WTC11 (cell line): ENCODE measurements around the gene PTPN13.

Experiments
- CBFB ChIP-seq: sonication (generic); formaldehyde crosslinking; IDR thresholded peaks from 2 replicates; pipeline ENCODE4 v1.8.1; 2022; ENCODE audit warnings: mild to moderate bottlenecking, low read depth, missing genetic modification reagents
- NFATC4 ChIP-seq: fragments of 250-450 bp; sonication (Bioruptor Pico); IDR thresholded peaks from 2 replicates; pipeline ENCODE4 v1.9.0; 2021; ENCODE audit warnings: mild to moderate bottlenecking
- NR3C1 ChIP-seq: sonication (generic); formaldehyde crosslinking; conservative IDR thresholded peaks from 2 replicates; pipeline ENCODE4 v1.8.1; 2023; ENCODE audit warnings: low read depth, mild to moderate bottlenecking, missing genetic modification reagents
- SP1 ChIP-seq: sonication (generic); formaldehyde crosslinking; conservative IDR thresholded peaks from 2 replicates; pipeline ENCODE4 v1.8.1; 2022; ENCODE audit warnings: missing genetic modification reagents
- TF ChIP-seq, protein P1 (sequence below): fragments of 200-600 bp; IDR thresholded peaks from 2 replicates; pipeline ENCODE4 v1.8.0; 2022; ENCODE audit warnings: antibody characterized with exemption
- TF ChIP-seq, protein P2 (sequence below): sonication (generic); formaldehyde crosslinking; IDR thresholded peaks from 2 replicates; pipeline ENCODE4 v1.8.1; 2023; ENCODE audit warnings: mild to moderate bottlenecking, missing genetic modification reagents, moderate library complexity

DNA sequence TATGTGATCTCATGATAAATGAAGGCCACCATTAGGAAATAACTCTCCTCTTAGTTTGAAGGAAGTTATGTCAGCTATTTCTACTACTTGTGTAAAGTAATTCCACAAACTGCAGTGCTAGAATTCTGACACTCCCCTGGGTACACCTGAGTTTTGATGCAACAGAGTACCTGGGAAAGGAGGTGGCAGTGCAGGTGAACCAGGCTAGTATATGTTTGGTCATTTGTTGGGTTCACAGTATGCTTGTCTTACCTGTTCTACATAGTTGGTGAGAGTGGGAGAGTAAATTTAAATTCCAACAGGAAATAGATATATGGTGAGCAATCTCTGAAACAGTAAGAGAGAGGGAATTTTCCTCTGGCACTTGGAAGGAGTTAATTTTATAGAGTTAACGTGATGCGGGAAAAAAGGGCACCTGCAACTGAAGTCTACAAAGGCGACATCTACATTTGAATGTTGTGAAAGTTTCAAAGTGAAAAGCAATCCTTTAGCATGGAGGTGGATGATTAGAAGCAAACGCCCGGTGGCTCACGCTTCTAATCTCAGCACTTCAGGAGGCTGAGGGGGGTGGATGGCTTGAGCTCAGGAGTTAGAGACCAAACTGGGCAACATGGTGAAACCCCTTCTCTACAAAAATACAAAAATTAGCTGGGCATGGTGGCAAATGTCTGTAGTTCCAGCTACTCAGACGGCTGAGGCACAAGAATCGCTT, 263.4 kb downstream of the PTPN13 start:
- TF ChIP-seq NR3C1 (CRISPR knock-in tag) (no peak), NFATC4 (CRISPR knock-in tag) (no peak), CBFB (CRISPR knock-in tag) (no peak), SP1 (CRISPR knock-in tag) (no peak)
- TF ChIP-seq, protein P1, sequence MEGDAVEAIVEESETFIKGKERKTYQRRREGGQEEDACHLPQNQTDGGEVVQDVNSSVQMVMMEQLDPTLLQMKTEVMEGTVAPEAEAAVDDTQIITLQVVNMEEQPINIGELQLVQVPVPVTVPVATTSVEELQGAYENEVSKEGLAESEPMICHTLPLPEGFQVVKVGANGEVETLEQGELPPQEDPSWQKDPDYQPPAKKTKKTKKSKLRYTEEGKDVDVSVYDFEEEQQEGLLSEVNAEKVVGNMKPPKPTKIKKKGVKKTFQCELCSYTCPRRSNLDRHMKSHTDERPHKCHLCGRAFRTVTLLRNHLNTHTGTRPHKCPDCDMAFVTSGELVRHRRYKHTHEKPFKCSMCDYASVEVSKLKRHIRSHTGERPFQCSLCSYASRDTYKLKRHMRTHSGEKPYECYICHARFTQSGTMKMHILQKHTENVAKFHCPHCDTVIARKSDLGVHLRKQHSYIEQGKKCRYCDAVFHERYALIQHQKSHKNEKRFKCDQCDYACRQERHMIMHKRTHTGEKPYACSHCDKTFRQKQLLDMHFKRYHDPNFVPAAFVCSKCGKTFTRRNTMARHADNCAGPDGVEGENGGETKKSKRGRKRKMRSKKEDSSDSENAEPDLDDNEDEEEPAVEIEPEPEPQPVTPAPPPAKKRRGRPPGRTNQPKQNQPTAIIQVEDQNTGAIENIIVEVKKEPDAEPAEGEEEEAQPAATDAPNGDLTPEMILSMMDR = no peak
- TF ChIP-seq, protein P2, sequence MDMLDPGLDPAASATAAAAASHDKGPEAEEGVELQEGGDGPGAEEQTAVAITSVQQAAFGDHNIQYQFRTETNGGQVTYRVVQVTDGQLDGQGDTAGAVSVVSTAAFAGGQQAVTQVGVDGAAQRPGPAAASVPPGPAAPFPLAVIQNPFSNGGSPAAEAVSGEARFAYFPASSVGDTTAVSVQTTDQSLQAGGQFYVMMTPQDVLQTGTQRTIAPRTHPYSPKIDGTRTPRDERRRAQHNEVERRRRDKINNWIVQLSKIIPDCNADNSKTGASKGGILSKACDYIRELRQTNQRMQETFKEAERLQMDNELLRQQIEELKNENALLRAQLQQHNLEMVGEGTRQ (CRISPR knock-in tag) = no peak
